ENCODE results near the gene GDF7. TPM values are rescaled to one million over a fixed set of nuclear protein-coding genes. Genes with fewer than 3 reads are reported as not detected.

Gene GDF7
- total and polyA plus RNA-seq, 2 of the 8 experiments (the other 6 are each of a cell fraction or from before 2014, with no cell fraction given) = 0.04 to 0.06 TPM

DNA sequence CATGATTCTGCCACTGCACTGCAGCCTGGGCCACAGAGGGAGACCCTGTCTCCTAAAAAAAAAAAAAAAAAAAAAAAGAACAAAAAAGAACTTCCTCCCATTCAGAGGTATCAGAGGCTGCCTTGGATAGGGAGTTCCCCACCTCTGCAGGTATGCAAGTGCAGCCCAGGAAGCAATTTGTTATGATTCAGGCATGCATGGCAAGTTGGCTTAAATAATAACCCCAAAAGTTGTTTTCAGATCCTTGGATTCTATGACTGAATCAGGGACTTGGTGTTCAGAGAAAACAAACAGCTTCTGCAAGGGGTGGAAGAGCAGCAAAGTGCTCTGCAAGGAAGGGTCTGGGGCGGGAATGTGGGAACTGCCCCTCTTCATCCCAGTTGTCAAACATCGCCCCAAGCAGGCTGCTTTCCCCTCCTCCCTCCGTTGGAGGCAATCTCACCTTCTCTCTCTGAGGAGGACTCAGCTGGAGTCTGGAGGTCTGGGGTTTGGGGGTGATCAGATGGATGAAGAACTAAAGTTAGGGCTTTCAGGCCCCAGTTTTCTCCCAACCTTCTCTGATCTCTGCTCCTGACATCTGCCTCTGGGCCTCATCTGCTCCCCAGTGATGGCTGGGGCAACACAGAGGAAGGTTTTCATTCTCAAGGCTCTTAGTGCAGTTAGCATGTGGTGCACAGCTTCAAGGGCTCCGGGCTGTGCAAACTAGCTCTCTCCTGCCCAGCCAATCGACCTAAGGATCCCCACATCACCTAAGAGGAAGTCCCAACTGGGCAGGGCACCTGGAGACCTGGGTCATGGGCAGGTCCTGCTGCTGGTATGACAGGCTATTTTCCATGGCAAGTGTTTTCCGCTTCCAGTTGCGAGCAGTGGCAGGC lies 3.5 kb upstream of the GDF7 start:
- no peaks in the 10 kb centered on the region for H3K79me1 ChIP-seq (ENCODE audit: low read depth, low read length)
- H4K5ac ChIP-seq (ENCODE audit: insufficient read length, low read depth, low read length) = no peak overlapping the region
- no peak overlapping the region for H3K14ac ChIP-seq (ENCODE audit: insufficient read length)
- no peak overlapping the region for H3K27ac ChIP-seq (ENCODE audit: low read depth, low read length)
- H4K20me1 ChIP-seq (replicated peaks in 1 of 2; ENCODE audit: control insufficient read depth in 1 of 2, insufficient read depth in 2 of 2, low read length in 2 of 2) = peaks cover 2 to 11% of the 10 kb centered on the region in 2 experiments
- no peaks in the 10 kb centered on the region for H3K9me3 ChIP-seq (ENCODE audit: insufficient read depth in 2 of 2, low read depth in 1 of 2, low read length in 1 of 2)
- H2BK20ac ChIP-seq (ENCODE audit: low read length) = no peak overlapping the region
- H2BK15ac ChIP-seq (ENCODE audit: low read length) = 0 out of 2 replicates have a peak overlapping the region, but pooled peaks have one; percentile 18
- peaks cover 56 to 67% (median 65%) of the 10 kb centered on the region in 4 experiments for H3K27me3 ChIP-seq (replicated peaks in 1 of 4; ENCODE audit: control insufficient read depth in 3 of 4, extremely low read depth in 1 of 4, insufficient read depth in 3 of 4, low read length in 3 of 4)
- no peak for DNase-seq (ENCODE audit: low read depth in 1 of 2, low spot score in 2 of 2)
- ChIA-PET POLR2A (ENCODE audit: partially characterized antibody) (interaction anchor here (1.3 to 1.6 kb wide), 2 partner anchors 10 to 12 kb away, joined by 4 read pairs; no protein-coding TSS in a partner anchor), CTCF (ENCODE audit: partially characterized antibody) (interaction anchor here (0.6 to 8.9 kb wide), 11 partner anchors 12 to 300 kb away, joined by 3 to 266 read pairs (median 4); partner anchors contain the start of gene HS1BP3)
- H2BK120ac ChIP-seq (replicated peaks; ENCODE audit: low read depth, low read length) = no peak overlapping the region
- H4K8ac ChIP-seq (ENCODE audit: extremely low read depth, insufficient read depth, low read length) = no peak overlapping the region
- H3K18ac ChIP-seq (ENCODE audit: extremely low read depth, low read length) = no peak overlapping the region
- H3K79me2 ChIP-seq (ENCODE audit: control insufficient read depth in 1 of 2, insufficient read depth in 2 of 2, low read length in 2 of 2) = no peaks in the 10 kb centered on the region
- H3K4me2 ChIP-seq (ENCODE audit: insufficient read depth in 1 of 2, low read depth in 2 of 2, low read length in 2 of 2) = no peak overlapping the region
- no peak overlapping the region for H3K23ac ChIP-seq (ENCODE audit: insufficient read length)
- H3K4ac ChIP-seq (replicated peaks; ENCODE audit: insufficient read length, low read depth, low read length) = no peak overlapping the region
- TF ChIP-seq GABPA (IDR thresholded peaks at IDR 0.05; ENCODE audit: borderline replicate concordance, insufficient read depth, low read length) (no peak), POU5F1 (IDR thresholded peaks at IDR 0.05; ENCODE audit: low read depth, low read length) (no peak), CBX8 (IDR thresholded peaks at IDR 0.05; ENCODE audit: borderline replicate concordance, low read depth, low read length) (no peak)
- H3K4me3 ChIP-seq (ENCODE audit: extremely low read depth in 1 of 4, insufficient read depth in 2 of 4, low read depth in 3 of 4, low read length in 4 of 4) = no peak overlapping the region
- peaks cover 0 to 22% (median 4%) of the 10 kb centered on the region in 4 experiments; a peak in 6 of 7 replicates for H3K4me1 ChIP-seq (replicated peaks in 1 of 4; ENCODE audit: control insufficient read depth in 3 of 4, insufficient read depth in 4 of 4, low read length in 3 of 4)
- no peak overlapping the region for H2AFZ ChIP-seq (ENCODE audit: low read length)
- no peak overlapping the region for H3K56ac ChIP-seq (replicated peaks; ENCODE audit: insufficient read length, low read depth, low read length)
- no peak for FAIRE-seq
- H3K9ac ChIP-seq (replicated peaks in 1 of 4; ENCODE audit: extremely low read depth in 1 of 4, low read depth in 3 of 4, low read length in 3 of 4) = no peak overlapping the region
- no peak overlapping the region for H2BK12ac ChIP-seq (ENCODE audit: low read depth, low read length)
- no peak overlapping the region for H2AK5ac ChIP-seq (ENCODE audit: low read depth, low read length)
- no peak overlapping the region for H4K91ac ChIP-seq (replicated peaks; ENCODE audit: insufficient read length, low read length)
- H3K36me3 ChIP-seq (ENCODE audit: control insufficient read depth in 2 of 4, insufficient read depth in 4 of 4, low read length in 3 of 4) = no peaks in the 10 kb centered on the region; a peak in 1 of 8 replicates
- peaks cover 17% of the 10 kb centered on the region; the same call in 1 of the 2 replicates for H3K23me2 ChIP-seq (ENCODE audit: low read depth, low read length)
- WGBS, 2 experiments (ENCODE audit: extremely low coverage in 1 of 2, insufficient coverage in 1 of 2, insufficient read length in 1 of 2, insufficient replicate concordance in 2 of 2, low coverage in 1 of 2, low lambda C conversion rate in 2 of 2, missing lambda C conversion rate in 1 of 2) = 36% methylated on average over 6 of the region's 7 CpGs; no CpG with 5 or more reads in 1 of the 2 experiments
- H2BK5ac ChIP-seq (ENCODE audit: low read depth, low read length) = no peak overlapping the region

Data from H1 (cell line).